ENCODE measurements around the gene NAMPT. TPM values are rescaled to one million over a fixed set of nuclear protein-coding genes. Genes with fewer than 3 reads are reported as not detected.

Gene NAMPT
- total RNA-seq, 2 donors from 2014 or later = 223 to 394 TPM

- DNase-seq (ENCODE audit: low spot score) = no peak
- intact Hi-C loops (cut with DNase I) = loop anchor here in 1 of 2 donors (2.0 kb wide), 1 partner anchor 64 kb away; no protein-coding TSS in a partner anchor
Measured at GRCh38 chr7:106281127-106281526, 3.7 kb downstream of the NAMPT start.

- intact Hi-C loops (cut with DNase I) = loop anchor here (2.0 to 10.0 kb wide), 2 partner anchors 63 to 185 kb away; no protein-coding TSS in a partner anchor
- no peak for DNase-seq (ENCODE audit: low spot score)
Measured at GRCh38 chr7:106279425-106280197, 5.2 kb downstream of the NAMPT start.

DNA sequence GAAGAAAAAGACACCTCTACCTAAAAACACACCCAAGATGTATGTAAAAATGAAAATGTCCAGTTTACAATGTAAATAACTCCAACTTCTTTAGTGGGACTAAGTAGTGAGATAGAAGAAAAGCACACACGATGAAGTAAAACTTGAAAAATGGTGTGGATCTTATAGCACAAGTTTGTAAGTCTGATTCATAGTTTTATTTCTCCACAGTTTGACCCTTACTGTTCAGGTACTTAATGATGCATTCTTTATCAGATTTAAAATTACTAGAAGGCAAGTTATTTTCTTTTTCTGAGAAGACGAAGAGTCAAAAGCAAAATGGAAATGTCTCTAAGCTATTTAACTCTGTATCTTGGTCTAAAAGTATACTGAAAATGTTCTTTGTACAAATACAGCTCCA is 6.1 kb downstream of the NAMPT start:
- intact Hi-C loops (cut with DNase I) = loop anchor here in 1 of 2 donors (10.0 kb wide), 1 partner anchor 186 kb away; no protein-coding TSS in a partner anchor
- DNase-seq (ENCODE audit: low spot score) = no peak

DNA sequence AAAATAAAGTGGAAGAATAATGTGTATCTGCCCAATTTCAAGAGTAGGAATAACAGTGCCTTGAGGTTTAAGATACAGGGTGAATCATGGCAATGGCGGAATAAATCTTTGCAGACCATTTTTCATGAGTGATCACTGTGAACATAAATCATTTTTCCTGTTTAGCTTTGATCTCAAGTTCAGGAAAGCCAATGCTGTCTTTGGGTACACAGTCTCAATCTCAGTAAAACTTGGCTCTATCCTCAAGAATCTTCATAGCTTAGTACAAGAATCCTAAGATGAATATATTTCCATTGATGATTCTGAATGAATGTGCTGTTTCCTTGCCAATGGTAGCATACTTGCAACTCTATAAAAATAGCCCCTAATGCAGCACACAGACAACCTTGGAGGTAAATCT is 6.8 kb downstream of the NAMPT start:
- no peak for DNase-seq (ENCODE audit: low spot score)
- intact Hi-C loops (cut with DNase I) = loop anchor here in 1 of 2 donors (10.0 kb wide), 1 partner anchor 187 kb away; no protein-coding TSS in a partner anchor

DNA sequence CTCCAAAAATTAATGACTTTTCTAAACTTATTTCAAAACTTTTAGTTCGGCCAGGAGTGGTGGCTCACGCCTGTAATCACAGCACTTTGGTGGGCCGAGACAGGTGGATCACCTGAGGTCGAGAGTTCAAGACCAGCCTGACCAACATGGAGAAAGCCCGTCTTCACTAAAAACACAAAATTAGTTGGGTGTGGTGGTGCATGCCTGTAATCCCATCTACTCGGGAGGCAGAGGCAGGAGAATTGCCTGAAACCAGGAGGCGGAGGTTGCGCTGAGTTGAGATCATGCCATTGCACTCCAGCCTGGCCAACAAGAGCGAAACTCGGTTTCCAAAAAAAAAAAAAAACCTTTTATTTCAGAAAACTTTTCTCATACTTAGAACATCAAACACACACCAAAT is 8.3 kb downstream of the NAMPT start:
- intact Hi-C loops (cut with DNase I) = loop anchor here in 1 of 2 donors (10.0 kb wide), 1 partner anchor 188 kb away; no protein-coding TSS in a partner anchor
- DNase-seq (ENCODE audit: low spot score) = no peak

- DNase-seq (ENCODE audit: low spot score) = no peak
- intact Hi-C loops (cut with DNase I) = loop anchor here in 1 of 2 donors (10.0 kb wide), 1 partner anchor 192 kb away; no protein-coding TSS in a partner anchor
Measured at GRCh38 chr7:106273009-106273668, 11.6 kb downstream of the NAMPT start.

DNA sequence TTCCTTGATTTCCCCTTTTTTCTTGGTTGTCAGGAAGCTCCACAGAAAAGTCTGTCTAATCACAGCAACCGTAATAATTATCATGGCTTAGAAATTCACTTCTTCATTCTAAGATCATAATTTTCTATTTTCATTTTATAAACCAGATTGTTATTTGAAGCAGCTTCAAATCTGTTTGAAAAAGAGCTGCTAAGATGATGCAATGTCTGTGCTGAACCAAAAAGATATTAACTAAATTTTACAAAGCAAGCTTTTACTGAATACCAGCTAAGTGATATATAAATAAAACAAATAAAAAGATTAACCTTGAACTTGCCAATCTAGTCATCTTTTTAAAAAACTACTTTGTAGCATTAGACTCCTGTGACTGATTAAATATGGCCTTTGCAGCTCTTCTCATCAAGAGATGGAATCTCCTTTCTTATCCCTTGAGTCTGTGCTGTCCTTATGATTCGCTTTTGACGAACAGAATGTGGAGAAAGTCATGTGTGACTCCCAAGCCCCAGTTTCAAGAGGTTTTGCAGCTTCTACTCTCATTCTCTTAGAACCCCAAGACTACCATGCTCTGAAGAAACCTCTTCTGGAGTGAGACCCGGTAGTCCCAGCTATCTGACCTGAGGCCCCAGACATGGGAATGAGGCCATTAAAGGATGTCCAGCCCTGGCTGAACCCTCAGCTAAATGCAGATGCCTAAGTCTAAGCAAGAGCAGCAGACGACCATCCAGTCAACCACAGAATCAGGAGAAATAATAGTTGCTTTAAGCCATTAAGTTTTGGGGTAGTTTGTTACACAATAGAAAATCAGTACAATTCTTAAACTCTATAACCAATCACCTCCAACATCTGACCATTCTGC is 14.4 kb downstream of the NAMPT start:
- DNase-seq (ENCODE audit: low spot score) = no peak
- intact Hi-C loops (cut with DNase I) = loop anchor here in 1 of 2 donors (10.0 kb wide), 1 partner anchor 194 kb away; no protein-coding TSS in a partner anchor

- intact Hi-C loops (cut with DNase I) = no loop called here
- DNase-seq (ENCODE audit: low spot score) = no peak
Measured at GRCh38 chr7:106269254-106269961, 15.4 kb downstream of the NAMPT start.

DNA sequence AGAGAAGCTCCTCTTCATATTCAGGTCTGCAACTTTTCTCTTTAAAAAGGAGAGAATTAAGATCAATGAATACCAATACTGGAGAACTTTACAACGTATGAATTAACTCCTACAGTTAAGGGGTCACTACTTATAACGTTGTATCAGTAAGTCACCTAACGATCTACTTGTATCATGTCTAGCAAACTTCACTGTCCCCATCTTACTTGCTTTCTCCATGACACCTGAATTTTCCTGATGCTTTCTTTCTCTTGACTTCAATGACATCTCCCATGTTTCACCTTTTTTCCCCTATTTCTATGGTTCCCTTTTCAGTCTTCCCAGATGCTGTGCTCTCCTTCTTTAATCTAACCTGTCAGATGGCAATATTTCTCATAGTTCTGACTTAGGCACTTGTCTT is 19.6 kb downstream of the NAMPT start:
- intact Hi-C loops (cut with DNase I) = no loop called here

GRCh38 chr7:106262221-106262881 is 22.4 kb downstream of the NAMPT start:
- intact Hi-C loops (cut with DNase I) = no loop called here
- no peak for DNase-seq (ENCODE audit: low spot score)

More for the DNA sequence above, 19.6 kb downstream of the NAMPT start:
- DNase-seq (ENCODE audit: low spot score) = no peak

DNA sequence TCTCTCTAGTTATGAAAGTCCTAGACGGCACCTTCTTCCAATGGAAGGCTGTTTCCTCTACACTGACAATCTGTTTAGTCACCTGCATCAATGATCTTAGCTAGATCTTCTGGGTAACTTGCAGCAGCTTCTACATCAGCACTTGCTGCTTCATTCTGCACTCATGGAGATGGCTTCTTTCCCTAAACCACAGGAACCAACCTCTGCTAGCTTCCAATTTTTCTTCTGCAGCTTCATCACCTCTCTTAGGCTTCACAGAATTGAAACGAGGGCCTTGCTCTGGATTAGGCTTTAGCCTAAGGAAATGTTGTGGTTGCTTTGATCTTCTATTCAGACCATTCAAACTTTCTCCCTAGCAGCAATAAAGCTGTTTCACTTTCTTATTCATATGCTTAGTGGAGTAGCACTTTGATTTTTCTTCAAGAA is 24.6 kb downstream of the NAMPT start:
- intact Hi-C loops (cut with DNase I) = no loop called here
- no peak for DNase-seq (ENCODE audit: low spot score)

DNA sequence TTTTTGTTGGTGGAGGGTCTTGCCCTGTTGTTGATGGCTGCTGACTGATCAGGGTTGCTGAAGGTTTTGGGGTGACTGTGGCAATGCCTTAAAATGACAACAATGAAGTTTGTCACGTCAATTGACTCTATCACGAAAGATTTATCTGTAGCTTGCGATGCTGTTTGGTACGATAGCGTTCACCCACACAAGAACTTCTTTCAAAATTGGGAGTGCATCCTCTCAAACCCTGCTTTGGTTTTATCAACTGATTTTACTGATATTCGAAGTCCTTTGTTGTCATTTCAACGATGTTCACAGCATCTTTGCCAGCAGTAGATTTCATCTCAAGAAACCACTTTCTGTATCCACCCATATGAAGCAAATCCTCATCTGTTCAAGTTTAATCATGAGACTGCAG is 26.0 kb downstream of the NAMPT start:
- DNase-seq (ENCODE audit: low spot score) = no peak
- intact Hi-C loops (cut with DNase I) = no loop called here

GRCh38 chr7:106257752-106258151 is 27.0 kb downstream of the NAMPT start:
- no peak for DNase-seq (ENCODE audit: low spot score)
- intact Hi-C loops (cut with DNase I) = no loop called here

- no peak for DNase-seq (ENCODE audit: low spot score)
- intact Hi-C loops (cut with DNase I) = no loop called here
Measured at GRCh38 chr7:106256144-106256543, 28.6 kb downstream of the NAMPT start.

DNA sequence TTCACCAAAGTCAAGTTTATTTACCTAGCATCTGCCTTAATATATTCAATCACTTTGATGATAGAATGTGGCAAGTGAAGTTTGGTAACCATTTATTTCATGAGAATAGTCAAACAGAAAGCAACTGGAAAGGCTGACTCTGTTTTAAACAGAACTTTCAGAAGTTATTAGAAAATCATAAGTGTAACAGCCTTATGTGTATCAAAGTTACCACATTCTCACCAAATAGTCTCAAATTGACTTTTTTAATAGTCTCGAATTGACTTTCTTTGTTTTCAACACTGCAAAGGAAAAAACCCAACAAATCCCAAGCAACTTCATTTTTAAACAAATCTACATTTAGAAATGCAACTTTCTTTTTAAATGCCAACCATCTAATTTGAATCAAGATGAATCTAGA is 29.5 kb downstream of the NAMPT start:
- intact Hi-C loops (cut with DNase I) = no loop called here

DNA sequence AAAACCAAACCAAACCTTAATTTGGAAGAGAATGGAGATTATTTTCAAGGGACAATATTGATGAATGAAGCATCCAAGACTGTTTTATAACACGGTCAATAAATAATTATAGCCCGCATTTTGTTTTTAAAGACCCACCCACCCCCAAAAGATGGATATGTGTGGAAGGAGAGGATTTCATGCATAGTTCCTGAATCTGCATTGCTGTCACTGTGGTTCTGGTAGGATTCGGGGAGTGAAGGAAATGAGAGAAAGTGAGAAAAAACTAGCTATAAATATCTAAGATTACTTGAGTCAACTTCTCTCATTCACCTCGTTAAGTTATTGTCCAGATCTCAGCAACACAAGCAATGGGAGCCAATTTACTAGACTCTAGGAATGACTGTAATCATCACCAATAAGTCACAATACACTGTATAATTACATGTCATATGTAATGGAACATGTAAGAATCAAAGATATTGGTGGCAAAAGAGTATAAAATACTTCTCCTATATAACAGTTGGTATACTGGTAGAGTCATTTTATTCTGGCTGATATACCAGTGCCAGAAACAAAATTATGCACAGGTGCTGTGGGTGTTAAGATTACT is 30.2 kb downstream of the NAMPT start:
- intact Hi-C loops (cut with DNase I) = no loop called here
- no peak for DNase-seq (ENCODE audit: low spot score)

More for the DNA sequence above, 29.5 kb downstream of the NAMPT start:
- DNase-seq (ENCODE audit: low spot score) = no peak

- DNase-seq (ENCODE audit: low spot score) = no peak
- intact Hi-C loops (cut with DNase I) = no loop called here
Measured at GRCh38 chr7:106252568-106252967, 32.2 kb downstream of the NAMPT start.

DNA sequence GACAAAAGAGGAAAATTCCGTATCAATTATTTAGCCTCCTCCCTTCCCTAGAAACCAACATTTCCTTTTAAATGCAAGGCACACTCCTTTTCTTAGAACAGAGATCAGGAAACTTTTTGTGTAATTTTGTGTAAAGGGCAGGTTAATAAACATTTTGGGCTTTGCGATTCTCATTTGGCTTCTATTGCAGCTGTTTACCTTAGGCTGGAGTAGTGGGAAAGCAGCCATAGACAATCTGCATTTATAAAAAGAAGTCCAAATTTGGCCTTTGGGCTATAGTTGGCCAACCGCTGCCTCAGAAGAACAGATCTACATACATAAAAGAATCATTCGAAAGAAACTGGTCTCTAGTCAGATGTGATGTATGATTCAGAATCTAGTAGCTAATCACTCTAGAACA is 35.3 kb downstream of the NAMPT start:
- DNase-seq (ENCODE audit: low spot score) = no peak
- intact Hi-C loops (cut with DNase I) = no loop called here

All from posterior vena cava (tissue), 2 donors.